ENCODE measurements around the gene CDC45. TPM values are rescaled to one million over a fixed set of nuclear protein-coding genes. Genes with fewer than 3 reads are reported as not detected.

The CDC45 gene
- total RNA-seq, 4 donors from 2014 or later: 11.7 TPM; not detected in 3

- TF ChIP-seq, protein P1, sequence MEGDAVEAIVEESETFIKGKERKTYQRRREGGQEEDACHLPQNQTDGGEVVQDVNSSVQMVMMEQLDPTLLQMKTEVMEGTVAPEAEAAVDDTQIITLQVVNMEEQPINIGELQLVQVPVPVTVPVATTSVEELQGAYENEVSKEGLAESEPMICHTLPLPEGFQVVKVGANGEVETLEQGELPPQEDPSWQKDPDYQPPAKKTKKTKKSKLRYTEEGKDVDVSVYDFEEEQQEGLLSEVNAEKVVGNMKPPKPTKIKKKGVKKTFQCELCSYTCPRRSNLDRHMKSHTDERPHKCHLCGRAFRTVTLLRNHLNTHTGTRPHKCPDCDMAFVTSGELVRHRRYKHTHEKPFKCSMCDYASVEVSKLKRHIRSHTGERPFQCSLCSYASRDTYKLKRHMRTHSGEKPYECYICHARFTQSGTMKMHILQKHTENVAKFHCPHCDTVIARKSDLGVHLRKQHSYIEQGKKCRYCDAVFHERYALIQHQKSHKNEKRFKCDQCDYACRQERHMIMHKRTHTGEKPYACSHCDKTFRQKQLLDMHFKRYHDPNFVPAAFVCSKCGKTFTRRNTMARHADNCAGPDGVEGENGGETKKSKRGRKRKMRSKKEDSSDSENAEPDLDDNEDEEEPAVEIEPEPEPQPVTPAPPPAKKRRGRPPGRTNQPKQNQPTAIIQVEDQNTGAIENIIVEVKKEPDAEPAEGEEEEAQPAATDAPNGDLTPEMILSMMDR (IDR thresholded peaks at IDR 0.05): no peak
- Histone ChIP-seq H3K9me3 (no peaks in the 10 kb centered on the region), H3K4me1 (no peaks in the 10 kb centered on the region), H3K4me3 (no peak overlapping the region), H3K27ac (no peak overlapping the region), H3K36me3 (no peaks in the 10 kb centered on the region), H3K27me3 (no peaks in the 10 kb centered on the region)
- DNase-seq: no peak
- intact Hi-C loops (cut with DNase I; ENCODE audit: low total_unique reads): no loop called here
Observed at GRCh38 chr22:19569276-19569640, 89.5 kb downstream of the CDC45 start.

GRCh38 chr22:19569976-19570375, 90.3 kb downstream of the CDC45 start:
- intact Hi-C loops (cut with DNase I; ENCODE audit: low total_unique reads): loop anchor here (10.0 kb wide), 1 partner anchor 55 kb away; no protein-coding TSS in a partner anchor
- H3K36me3 ChIP-seq: no peaks in the 10 kb centered on the region
- H3K9me3 ChIP-seq: no peaks in the 10 kb centered on the region
- no peaks in the 10 kb centered on the region for H3K27me3 ChIP-seq
- H3K27ac ChIP-seq: no peak overlapping the region
- no peaks in the 10 kb centered on the region for H3K4me1 ChIP-seq
- TF ChIP-seq, protein P1 (IDR thresholded peaks at IDR 0.05): no peak
- no peak for TF ChIP-seq POLR2A (IDR thresholded peaks at IDR 0.05)
- DNase-seq: no peak
- H3K4me3 ChIP-seq: no peak overlapping the region

Other genes starting within 250 kb of the CDC45 start
- gene CLTCL1, start 188.2 kb upstream of the CDC45 start, total RNA-seq: 10 to 100 TPM in 2 of 4 donors, 1 to 10 TPM in 2; 1.0 to 20.5 (median 11.4) TPM
- 10 to 100 TPM in 2 of 4 donors, 1 to 10 TPM in 1, under 1 TPM in 1; 0.29 to 32.1 (median 11.7) TPM for gene HIRA, start 48.2 kb upstream of the CDC45 start, total RNA-seq
- gene MRPL40, start 47.4 kb upstream of the CDC45 start, total RNA-seq: 10 to 100 TPM in 3 of 4 donors, 1 to 10 TPM in 1; 5.0 to 20.4 (median 12.3) TPM
- 100 to 1,000 TPM in 1 of 4 donors, 10 to 100 TPM in 3; 38.4 to 112 (median 47.8) TPM for gene C22orf39, start 32.2 kb upstream of the CDC45 start, total RNA-seq
- gene UFD1, start 727 bp upstream of the CDC45 start, total RNA-seq: 10 to 100 TPM; 30.5 to 55.0 (median 45.7) TPM
- 100 to 1,000 TPM in 3 of 4 donors, 10 to 100 TPM in 1; 65.7 to 671 (median 224) TPM for gene CLDN5, start 44.5 kb downstream of the CDC45 start, total RNA-seq
- gene SEPTIN5, start 234.6 kb downstream of the CDC45 start, total RNA-seq: 10 to 100 TPM in 3 of 4 donors, 1 to 10 TPM in 1; 9.4 to 67.6 (median 25.3) TPM
- gene GP1BB, start 243.6 kb downstream of the CDC45 start, total RNA-seq: 1 to 10 TPM in 2 of 4 donors, under 1 TPM in 1, not detected in 1; 0.76 to 7.4 (median 6.4) TPM